ENCODE measurements around the gene TUG1.

Gene TUG1

GRCh38 chr22:30968924-30969531, at the start of gene TUG1:
TSS of gene TUG1 (plus strand) at chr22:30969265.
- peak; percentile 97 for DNase-seq

GRCh38 chr22:30919973-30920372, 49.1 kb upstream of the TUG1 start:
- DNase-seq = no peak

- peak; percentile 88 for DNase-seq
These were observed 48.7 kb upstream of the TUG1 start for GRCh38 chr22:30920407-30920806.

GRCh38 chr22:30921108-30921507, 48.0 kb upstream of the TUG1 start:
- no peak for DNase-seq

GRCh38 chr22:30922151-30922611, 46.9 kb upstream of the TUG1 start:
- DNase-seq = peak; percentile 77

GRCh38 chr22:30923168-30923900, 45.7 kb upstream of the TUG1 start:
- DNase-seq = no peak

- no peak for DNase-seq
These were observed 43.4 kb upstream of the TUG1 start for GRCh38 chr22:30925667-30926066.

GRCh38 chr22:30926706-30927105, 42.4 kb upstream of the TUG1 start:
- no peak for DNase-seq

- DNase-seq = no peak
These were observed 41.3 kb upstream of the TUG1 start for GRCh38 chr22:30927806-30928205.

- no peak for DNase-seq
These were observed 40.7 kb upstream of the TUG1 start for GRCh38 chr22:30928401-30928800.

GRCh38 chr22:30930228-30930627, 38.8 kb upstream of the TUG1 start:
- no peak for DNase-seq

GRCh38 chr22:30931541-30932300, 37.3 kb upstream of the TUG1 start:
- DNase-seq = no peak

GRCh38 chr22:30932661-30933060, 36.4 kb upstream of the TUG1 start:
- no peak for DNase-seq

- DNase-seq = no peak
These were observed 35.6 kb upstream of the TUG1 start for GRCh38 chr22:30933457-30933856.

GRCh38 chr22:30934053-30934452, 35.0 kb upstream of the TUG1 start:
- no peak for DNase-seq

GRCh38 chr22:30940685-30941362, 28.2 kb upstream of the TUG1 start:
- peak; percentile 45 for DNase-seq

GRCh38 chr22:30941363-30941740, 27.7 kb upstream of the TUG1 start:
- DNase-seq = no peak

GRCh38 chr22:30943368-30943767, 25.7 kb upstream of the TUG1 start:
- peak; percentile 65 for DNase-seq

- no peak for DNase-seq
These were observed 24.1 kb upstream of the TUG1 start for GRCh38 chr22:30944986-30945385.

GRCh38 chr22:30945653-30946052, 23.4 kb upstream of the TUG1 start:
- no peak for DNase-seq

GRCh38 chr22:30946354-30946753, 22.7 kb upstream of the TUG1 start:
- DNase-seq = no peak

GRCh38 chr22:30947173-30947815, 21.8 kb upstream of the TUG1 start:
- no peak for DNase-seq
